HCT116 (cell line): ENCODE results near the gene CD40LG. TPM values are rescaled to one million over a fixed set of nuclear protein-coding genes. Genes with fewer than 3 reads are reported as not detected.

Source experiments
- ATAC-seq: fragments of 200-7000 bp; cut with Tn5 transposase; 2 replicates; pipeline ENCODE4 v1.9.1; 2020; ENCODE audit warnings: mild to moderate bottlenecking, moderate library complexity
- BruUV-seq: library from RNA; stranded (reverse); fragments of 400-500 nt; replicated peaks from 2 replicates; lab custom pipeline; 2021; lab: Mats Ljungman, UMichigan
- CTCF ChIA-PET: fragments of 300-600 bp; sonication (Branson Sonifier 250); formaldehyde crosslinking; loops from one replicate; lab custom pipeline; 2021; ENCODE audit warnings: antibody characterized with exemption; lab: Charles Lee
- POLR2A ChIA-PET: fragments of 300-600, 350-600 bp; sonication (Branson Sonifier 250); formaldehyde crosslinking; loops from one replicate; lab custom pipeline; 2021; ENCODE audit warnings: antibody characterized with exemption; lab: Charles Lee
- RAD21 ChIA-PET, 2 experiments: fragments of 300-600 bp; sonication (Branson Sonifier 250); formaldehyde crosslinking; loops; one replicate each; lab custom pipeline; 2023; ENCODE audit warnings: low total read pairs in 2 of 2; ENCODE audit not compliant: uncharacterized antibody in 2 of 2, unreplicated experiment in 2 of 2, low non-redundant PET in 1 of 2; lab: Charles Lee
- DNase-seq: peaks from one replicate; pipeline ENCODE4 v3.0.0-alpha.2; 2010; ENCODE audit warnings: low read depth, low spot score
- H2AFZ ChIP-seq: fragments of 200-600 bp; shearing (Covaris generic), sonication (generic); 2 replicates; pipeline ENCODE4 v1.6.1; 2017; ENCODE audit warnings: low read depth, mixed run types, mixed read lengths, antibody characterized with exemption, low read length; ENCODE audit not compliant: poor library complexity, severe bottlenecking
- H3K27ac ChIP-seq: 2 replicates; pipeline ENCODE4 v1.5.1; 2012; ENCODE audit warnings: low read depth, low read length
- H3K27me3 ChIP-seq: fragments of 200-600 bp; sonication (generic); 2 replicates; pipeline ENCODE4 v1.6.1; 2016; ENCODE audit warnings: mixed run types, low read length, mixed read lengths; ENCODE audit not compliant: insufficient read depth
- H3K36me3 ChIP-seq, 2 experiments: fragments of 200-500 bp in 1 of 2; fragments of 200-600 bp in 1 of 2; sonication (Bioruptor generic) in 1 of 2; sonication (generic) in 1 of 2; 2 replicates each; pipeline versions ENCODE4 v1.5.1 to v1.6.1; 2014 to 2016; ENCODE audit warnings: low read length in 2 of 2, inconsistent platforms in 1 of 2, mixed read lengths in 1 of 2, mixed run types in 1 of 2; ENCODE audit not compliant: insufficient read depth in 2 of 2, control insufficient read depth in 1 of 2
- H3K4me1 ChIP-seq, 2 experiments: fragments of 200-600 bp in 1 of 2; sonication (generic) in 1 of 2; 2 replicates each; pipeline versions ENCODE4 v1.5.1 to v1.6.1; 2012 to 2017; ENCODE audit warnings: low read length in 2 of 2, inconsistent platforms in 1 of 2, mild to moderate bottlenecking in 1 of 2, mixed read lengths in 1 of 2, mixed run types in 1 of 2, moderate library complexity in 1 of 2; ENCODE audit not compliant: insufficient read depth in 2 of 2, control insufficient read depth in 1 of 2
- H3K4me2 ChIP-seq: fragments of 200-600 bp; sonication (generic); 2 replicates; pipeline ENCODE4 v1.6.1; 2017; ENCODE audit warnings: mixed run types, low read length, mixed read lengths
- H3K4me3 ChIP-seq, 2 experiments: fragments of 200-600 bp in 1 of 2; sonication (generic) in 1 of 2; replicated peaks in 1 of 2; 2 replicates each; pipeline ENCODE4 v1.5.1; 2011 to 2016; ENCODE audit warnings: low read length in 2 of 2, control low read depth in 1 of 2, low read depth in 1 of 2, mild to moderate bottlenecking in 1 of 2, mixed read lengths in 1 of 2, mixed run types in 1 of 2
- H3K79me2 ChIP-seq: fragments of 200-600 bp; sonication (generic); 2 replicates; pipeline ENCODE4 v1.6.1; 2017; ENCODE audit warnings: mild to moderate bottlenecking, mixed run types, low read length, moderate library complexity, mixed read lengths; ENCODE audit not compliant: insufficient read depth
- H3K9ac ChIP-seq: fragments of 200-600 bp; sonication (generic); 2 replicates; pipeline ENCODE4 v1.6.1; 2016; ENCODE audit warnings: low read length, mixed read lengths
- H3K9me2 ChIP-seq: fragments of 200-600 bp; sonication (generic), shearing (Covaris generic); 2 replicates; pipeline ENCODE4 v1.6.1; 2017; ENCODE audit warnings: mixed run types, mild to moderate bottlenecking, moderate library complexity; ENCODE audit not compliant: insufficient read depth
- H3K9me3 ChIP-seq, 2 experiments: fragments of 200-500 bp in 1 of 2; fragments of 200-600 bp in 1 of 2; sonication (Bioruptor generic) in 1 of 2; sonication (generic) in 1 of 2; 2 replicates each; pipeline ENCODE4 v1.6.1; 2014 to 2017; ENCODE audit warnings: low read length in 2 of 2, mixed read lengths in 2 of 2, inconsistent platforms in 1 of 2, low read depth in 1 of 2, mild to moderate bottlenecking in 1 of 2, mixed run types in 1 of 2, moderate library complexity in 1 of 2; ENCODE audit not compliant: control insufficient read depth in 1 of 2, insufficient read depth in 1 of 2
- H4K20me1 ChIP-seq: fragments of 200-600 bp; sonication (generic), shearing (Covaris generic); 2 replicates; pipeline ENCODE4 v1.6.1; 2017; ENCODE audit warnings: mixed run types, mild to moderate bottlenecking, moderate library complexity; ENCODE audit not compliant: insufficient read depth
- CBX3 ChIP-seq: IDR thresholded peaks from 2 replicates; pipeline ENCODE4 v1.6.1; 2012; ENCODE audit warnings: low read depth
- CEBPB ChIP-seq: IDR thresholded peaks from 2 replicates; pipeline ENCODE4 v1.6.1; 2012; ENCODE audit warnings: low read depth
- ELF1 ChIP-seq: IDR thresholded peaks from 2 replicates; pipeline ENCODE4 v1.6.1; 2012; ENCODE audit warnings: low read depth, borderline replicate concordance
- EZH2 ChIP-seq: fragments of 200-600 bp; sonication (generic); IDR thresholded peaks from 2 replicates; pipeline ENCODE4 v1.6.1; 2017; ENCODE audit warnings: antibody characterized with exemption, mixed run types
- EZH2phosphoT487 ChIP-seq: fragments of 200-600 bp; IDR thresholded peaks from 2 replicates; pipeline ENCODE4 v1.6.1; 2018; ENCODE audit warnings: antibody characterized with exemption, borderline replicate concordance
- FOSL1 ChIP-seq: IDR thresholded peaks from 2 replicates; pipeline ENCODE4 v1.6.1; 2012; ENCODE audit warnings: low read depth
- JUND ChIP-seq: IDR thresholded peaks from 2 replicates; pipeline ENCODE4 v1.6.1; 2012
- POLR2A ChIP-seq: IDR thresholded peaks from 2 replicates; pipeline ENCODE4 v1.7.0; 2011; ENCODE audit warnings: borderline replicate concordance; ENCODE audit not compliant: insufficient read depth, insufficient read length; ENCODE audit errors: extremely low read depth
- POLR2AphosphoS5 ChIP-seq: IDR thresholded peaks from 2 replicates; pipeline ENCODE4 v1.6.1; 2011; ENCODE audit warnings: mild to moderate bottlenecking, low read depth, low read length, moderate library complexity
- RAD21 ChIP-seq: IDR thresholded peaks from 2 replicates; pipeline ENCODE4 v1.6.1; 2012; ENCODE audit warnings: low read depth, mild to moderate bottlenecking
- SP1 ChIP-seq: IDR thresholded peaks from 2 replicates; pipeline ENCODE4 v1.6.1; 2012; ENCODE audit warnings: low read depth
- SRF ChIP-seq: IDR thresholded peaks from 2 replicates; pipeline ENCODE4 v1.6.1; 2012; ENCODE audit warnings: low read depth
- YY1 ChIP-seq: IDR thresholded peaks from 2 replicates; pipeline ENCODE4 v1.6.1; 2011; ENCODE audit warnings: low read length, low read depth, moderate library complexity, mild to moderate bottlenecking; ENCODE audit not compliant: insufficient replicate concordance; ENCODE audit errors: extremely low read depth
- ZFX ChIP-seq: fragments of 450-650 bp; IDR thresholded peaks from 2 replicates; pipeline ENCODE4 v1.6.1; 2017
- intact Hi-C: fragments of 100-400 bp; cut with micrococcal nuclease; formaldehyde crosslinking; loops from 2 replicates; pipeline ENCODE4 v1.10.0; 2022
- total RNA-seq: library from RNA; stranded (reverse); gene quantifications from one replicate; pipeline ENCODE4 v1.2.1, GENCODE V29; 2021; ENCODE audit not compliant: unreplicated experiment
- TF ChIP-seq, protein P1 (sequence below): IDR thresholded peaks from 2 replicates; pipeline ENCODE4 v1.6.1; 2012; ENCODE audit warnings: low read depth
- TF ChIP-seq, protein P2 (sequence below): IDR thresholded peaks from 2 replicates; pipeline ENCODE4 v1.6.1; 2012
- TF ChIP-seq, protein P3 (sequence below), 3 experiments: fragments of 200-600 bp in 1 of 3; sonication (generic) in 1 of 3; IDR thresholded peaks in 2 of 3; conservative IDR thresholded peaks in 1 of 3; 2 replicates each; pipeline ENCODE4 v1.5.1; 2012 to 2017; ENCODE audit warnings: low read depth in 2 of 3, low read length in 2 of 3, antibody characterized with exemption in 1 of 3, borderline replicate concordance in 1 of 3, control low read depth in 1 of 3, mild to moderate bottlenecking in 1 of 3, mixed read lengths in 1 of 3, mixed run types in 1 of 3, moderate library complexity in 1 of 3; ENCODE audit not compliant: insufficient read depth in 1 of 3
- TF ChIP-seq, protein P4 (sequence below): IDR thresholded peaks from 2 replicates; pipeline ENCODE4 v1.6.1; 2012

Gene CD40LG
- total RNA-seq, 1 experiment from 2014 or later: not detected

DNA sequence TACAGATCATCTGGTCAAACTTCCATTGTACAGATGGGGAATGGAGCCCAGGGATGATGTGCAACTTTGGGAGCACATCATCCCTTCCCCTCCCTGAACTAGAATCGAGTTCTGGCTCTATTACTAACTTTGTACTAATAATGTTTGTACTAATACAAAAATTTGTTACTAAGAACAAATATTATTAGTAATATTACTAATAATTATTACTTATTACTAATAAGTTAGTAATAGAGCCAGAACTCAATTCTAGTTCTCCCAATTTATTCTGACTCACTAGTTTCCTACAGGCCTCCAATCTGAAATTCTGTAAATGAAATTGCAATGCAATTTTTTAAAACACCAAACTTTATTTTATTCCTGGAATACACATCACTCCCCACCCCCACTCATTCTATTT, 47.9 kb upstream of the CD40LG start:
- Histone ChIP-seq H2AFZ (no peak overlapping the region), H3K9me2 (no peaks in the 10 kb centered on the region), H3K4me2 (no peak overlapping the region), H3K36me3 (no peaks in the 10 kb centered on the region), H3K9ac (no peak overlapping the region), H4K20me1 (no peaks in the 10 kb centered on the region), H3K79me2 (no peaks in the 10 kb centered on the region), H3K4me3 (no peak overlapping the region), H3K9me3 (no peaks in the 10 kb centered on the region), H3K27ac (no peak overlapping the region), H3K27me3 (no peaks in the 10 kb centered on the region), H3K4me1 (no peaks in the 10 kb centered on the region)
- intact Hi-C loops: no loop called here
- no peak for ATAC-seq
- RAD21 ChIA-PET: no interaction called here
- POLR2A ChIA-PET: no interaction called here
- TF ChIP-seq YY1: no peak
- no peak for TF ChIP-seq JUND
- TF ChIP-seq EZH2phosphoT487: no peak
- TF ChIP-seq EZH2: no peak
- TF ChIP-seq, protein P1, sequence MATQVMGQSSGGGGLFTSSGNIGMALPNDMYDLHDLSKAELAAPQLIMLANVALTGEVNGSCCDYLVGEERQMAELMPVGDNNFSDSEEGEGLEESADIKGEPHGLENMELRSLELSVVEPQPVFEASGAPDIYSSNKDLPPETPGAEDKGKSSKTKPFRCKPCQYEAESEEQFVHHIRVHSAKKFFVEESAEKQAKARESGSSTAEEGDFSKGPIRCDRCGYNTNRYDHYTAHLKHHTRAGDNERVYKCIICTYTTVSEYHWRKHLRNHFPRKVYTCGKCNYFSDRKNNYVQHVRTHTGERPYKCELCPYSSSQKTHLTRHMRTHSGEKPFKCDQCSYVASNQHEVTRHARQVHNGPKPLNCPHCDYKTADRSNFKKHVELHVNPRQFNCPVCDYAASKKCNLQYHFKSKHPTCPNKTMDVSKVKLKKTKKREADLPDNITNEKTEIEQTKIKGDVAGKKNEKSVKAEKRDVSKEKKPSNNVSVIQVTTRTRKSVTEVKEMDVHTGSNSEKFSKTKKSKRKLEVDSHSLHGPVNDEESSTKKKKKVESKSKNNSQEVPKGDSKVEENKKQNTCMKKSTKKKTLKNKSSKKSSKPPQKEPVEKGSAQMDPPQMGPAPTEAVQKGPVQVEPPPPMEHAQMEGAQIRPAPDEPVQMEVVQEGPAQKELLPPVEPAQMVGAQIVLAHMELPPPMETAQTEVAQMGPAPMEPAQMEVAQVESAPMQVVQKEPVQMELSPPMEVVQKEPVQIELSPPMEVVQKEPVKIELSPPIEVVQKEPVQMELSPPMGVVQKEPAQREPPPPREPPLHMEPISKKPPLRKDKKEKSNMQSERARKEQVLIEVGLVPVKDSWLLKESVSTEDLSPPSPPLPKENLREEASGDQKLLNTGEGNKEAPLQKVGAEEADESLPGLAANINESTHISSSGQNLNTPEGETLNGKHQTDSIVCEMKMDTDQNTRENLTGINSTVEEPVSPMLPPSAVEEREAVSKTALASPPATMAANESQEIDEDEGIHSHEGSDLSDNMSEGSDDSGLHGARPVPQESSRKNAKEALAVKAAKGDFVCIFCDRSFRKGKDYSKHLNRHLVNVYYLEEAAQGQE: no peak
- TF ChIP-seq ZFX: no peak
- no peak for TF ChIP-seq ELF1
- no peak for TF ChIP-seq POLR2A
- TF ChIP-seq, protein P2, sequence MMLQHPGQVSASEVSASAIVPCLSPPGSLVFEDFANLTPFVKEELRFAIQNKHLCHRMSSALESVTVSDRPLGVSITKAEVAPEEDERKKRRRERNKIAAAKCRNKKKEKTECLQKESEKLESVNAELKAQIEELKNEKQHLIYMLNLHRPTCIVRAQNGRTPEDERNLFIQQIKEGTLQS: no peak
- TF ChIP-seq RAD21: no peak
- TF ChIP-seq CBX3: no peak
- TF ChIP-seq, protein P3, sequence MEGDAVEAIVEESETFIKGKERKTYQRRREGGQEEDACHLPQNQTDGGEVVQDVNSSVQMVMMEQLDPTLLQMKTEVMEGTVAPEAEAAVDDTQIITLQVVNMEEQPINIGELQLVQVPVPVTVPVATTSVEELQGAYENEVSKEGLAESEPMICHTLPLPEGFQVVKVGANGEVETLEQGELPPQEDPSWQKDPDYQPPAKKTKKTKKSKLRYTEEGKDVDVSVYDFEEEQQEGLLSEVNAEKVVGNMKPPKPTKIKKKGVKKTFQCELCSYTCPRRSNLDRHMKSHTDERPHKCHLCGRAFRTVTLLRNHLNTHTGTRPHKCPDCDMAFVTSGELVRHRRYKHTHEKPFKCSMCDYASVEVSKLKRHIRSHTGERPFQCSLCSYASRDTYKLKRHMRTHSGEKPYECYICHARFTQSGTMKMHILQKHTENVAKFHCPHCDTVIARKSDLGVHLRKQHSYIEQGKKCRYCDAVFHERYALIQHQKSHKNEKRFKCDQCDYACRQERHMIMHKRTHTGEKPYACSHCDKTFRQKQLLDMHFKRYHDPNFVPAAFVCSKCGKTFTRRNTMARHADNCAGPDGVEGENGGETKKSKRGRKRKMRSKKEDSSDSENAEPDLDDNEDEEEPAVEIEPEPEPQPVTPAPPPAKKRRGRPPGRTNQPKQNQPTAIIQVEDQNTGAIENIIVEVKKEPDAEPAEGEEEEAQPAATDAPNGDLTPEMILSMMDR (IDR thresholded peaks at IDR 0.05 in 2 of 3, conservative IDR thresholded peaks at IDR 0.05 in 1 of 3; ENCODE audit: borderline replicate concordance in 1 of 3, insufficient read depth in 1 of 3, low read depth in 2 of 3, low read length in 2 of 3): no peak
- no peak for TF ChIP-seq SP1
- TF ChIP-seq FOSL1: no peak
- TF ChIP-seq SRF: no peak
- TF ChIP-seq POLR2AphosphoS5: no peak
- TF ChIP-seq, protein P4, sequence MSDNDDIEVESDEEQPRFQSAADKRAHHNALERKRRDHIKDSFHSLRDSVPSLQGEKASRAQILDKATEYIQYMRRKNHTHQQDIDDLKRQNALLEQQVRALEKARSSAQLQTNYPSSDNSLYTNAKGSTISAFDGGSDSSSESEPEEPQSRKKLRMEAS: no peak
- no peak for TF ChIP-seq CEBPB
- no peak for DNase-seq
- no TSS peak for BruUV-seq
- CTCF ChIA-PET: no interaction called here
